IMR-90 (cell line): ENCODE measurements around the gene ZNF556. TPM values are rescaled to one million over a fixed set of nuclear protein-coding genes. Genes with fewer than 3 reads are reported as not detected.
A peak's percentile ranks its signal among the peaks of the same experiment; 100 is the strongest.

Source experiments
- ATAC-seq: fragments of 200-7000 bp; cut with Tn5 transposase; 2 replicates; pipeline ENCODE4 v1.9.1; 2020; ENCODE audit warnings: low read depth, mild to moderate bottlenecking, moderate library complexity
- BruUV-seq: library from RNA; stranded (reverse); fragments of 400-500 nt; replicated peaks from 2 replicates; lab custom pipeline; 2021; lab: Mats Ljungman, UMichigan
- CTCF ChIA-PET: fragments of 300-600 bp; formaldehyde crosslinking; extraction: SDS; loops from one replicate; lab custom pipeline; 2021; ENCODE audit warnings: antibody characterized with exemption; lab: Yijun Ruan, JAX
- POLR2A ChIA-PET: fragments of 300-600 bp; sonication (Branson Sonifier 250); formaldehyde crosslinking; loops from one replicate; lab custom pipeline; 2022; ENCODE audit warnings: antibody characterized with exemption; ENCODE audit not compliant: unreplicated experiment; lab: Charles Lee
- DNase-seq: peaks from one replicate; pipeline ENCODE4 v3.0.0; 2013
- H2AFZ ChIP-seq: replicated peaks from 2 replicates; pipeline ENCODE3; 2013; ENCODE audit warnings: low read length, mild to moderate bottlenecking; ENCODE audit not compliant: poor library complexity
- H2AK5ac ChIP-seq: 2 replicates; pipeline ENCODE4 v1.6.1; 2013; ENCODE audit warnings: low read depth, low read length, inconsistent platforms
- H2AK9ac ChIP-seq: replicated peaks from 2 replicates; pipeline ENCODE3; 2013; ENCODE audit warnings: mild to moderate bottlenecking, low read depth, low read length, moderate library complexity; ENCODE audit not compliant: poor library complexity
- H2BK120ac ChIP-seq: 2 replicates; pipeline ENCODE4 v1.6.1; 2013; ENCODE audit warnings: low read depth, low read length, inconsistent platforms
- H2BK15ac ChIP-seq: 3 replicates; pipeline ENCODE4 v1.6.1; 2013; ENCODE audit warnings: low read depth, low read length, inconsistent platforms
- H2BK20ac ChIP-seq: 2 replicates; pipeline ENCODE4 v1.6.1; 2013; ENCODE audit warnings: low read depth, mild to moderate bottlenecking, inconsistent platforms, low read length, moderate library complexity
- H2BK5ac ChIP-seq: 2 replicates; pipeline ENCODE4 v1.6.1; 2013; ENCODE audit warnings: mild to moderate bottlenecking, low read depth, low read length, inconsistent platforms; ENCODE audit not compliant: poor library complexity, severe bottlenecking
- H3K14ac ChIP-seq: replicated peaks from 2 replicates; pipeline ENCODE4 v1.6.1; 2013; ENCODE audit warnings: low read depth, low read length, inconsistent platforms
- H3K18ac ChIP-seq: 2 replicates; pipeline ENCODE4 v1.6.1; 2013; ENCODE audit warnings: low read depth, low read length, control low read depth
- H3K23ac ChIP-seq: 2 replicates; pipeline ENCODE4 v1.6.1; 2013; ENCODE audit warnings: low read depth, low read length, inconsistent platforms
- H3K27ac ChIP-seq: 2 replicates; pipeline ENCODE4 v1.5.1; 2013; ENCODE audit warnings: mild to moderate bottlenecking, control low read depth, low read length; ENCODE audit not compliant: insufficient read depth
- H3K27me3 ChIP-seq: 2 replicates; pipeline ENCODE4 v1.6.1; 2013; ENCODE audit warnings: low read length; ENCODE audit not compliant: control insufficient read depth, insufficient read depth
- H3K36me3 ChIP-seq: 2 replicates; pipeline ENCODE4 v1.6.1; 2013; ENCODE audit warnings: low read length, mixed read lengths; ENCODE audit not compliant: control insufficient read depth, insufficient read depth
- H3K4ac ChIP-seq: 2 replicates; pipeline ENCODE4 v1.6.1; 2013; ENCODE audit warnings: low read depth, low read length, inconsistent platforms
- H3K4me1 ChIP-seq: 2 replicates; pipeline ENCODE4 v1.6.1; 2013; ENCODE audit warnings: low read length, mixed read lengths; ENCODE audit not compliant: control insufficient read depth, insufficient read depth
- H3K4me2 ChIP-seq: 2 replicates; pipeline ENCODE4 v1.6.1; 2013; ENCODE audit warnings: low read depth, mild to moderate bottlenecking, control low read depth, low read length, moderate library complexity
- H3K4me3 ChIP-seq: 2 replicates; pipeline ENCODE4 v1.5.1; 2013; ENCODE audit warnings: low read depth, mild to moderate bottlenecking, control low read depth, low read length, moderate library complexity; ENCODE audit not compliant: insufficient read depth
- H3K56ac ChIP-seq: 2 replicates; pipeline ENCODE4 v1.6.1; 2013; ENCODE audit warnings: low read length, inconsistent platforms; ENCODE audit not compliant: insufficient read depth; ENCODE audit errors: extremely low read depth
- H3K79me1 ChIP-seq, 2 experiments: 2 replicates each; pipeline ENCODE4 v1.6.1; 2013; ENCODE audit warnings: low read length in 2 of 2, inconsistent platforms in 1 of 2, low read depth in 1 of 2
- H3K9ac ChIP-seq: 2 replicates; pipeline ENCODE4 v1.6.1; 2013; ENCODE audit warnings: low read depth, low read length, control low read depth
- H3K9me1 ChIP-seq: 2 replicates; pipeline ENCODE4 v1.6.1; 2013; ENCODE audit warnings: low read length, inconsistent platforms; ENCODE audit not compliant: insufficient read depth
- H3K9me3 ChIP-seq: 2 replicates; pipeline ENCODE4 v1.6.1; 2013; ENCODE audit warnings: low read length; ENCODE audit not compliant: control insufficient read depth, insufficient read depth
- H4K20me1 ChIP-seq: 2 replicates; pipeline ENCODE4 v1.6.1; 2013; ENCODE audit warnings: low read length, inconsistent platforms; ENCODE audit not compliant: insufficient read depth
- H4K5ac ChIP-seq: 2 replicates; pipeline ENCODE4 v1.6.1; 2013; ENCODE audit warnings: mild to moderate bottlenecking, low read depth, low read length, control low read depth
- H4K8ac ChIP-seq, 2 experiments: 2 replicates each; pipeline ENCODE4 v1.6.1; 2013; ENCODE audit warnings: low read depth in 2 of 2, low read length in 2 of 2, control low read depth in 1 of 2, inconsistent platforms in 1 of 2
- H4K91ac ChIP-seq: 2 replicates; pipeline ENCODE4 v1.6.1; 2013; ENCODE audit warnings: low read depth, low read length, inconsistent platforms; ENCODE audit not compliant: insufficient read depth
- BHLHE40 ChIP-seq: fragments of 150-350 bp; IDR thresholded peaks from 2 replicates; pipeline ENCODE4 v1.6.1; 2016; ENCODE audit warnings: mild to moderate bottlenecking, low read depth, low read length
- CEBPB ChIP-seq: IDR thresholded peaks from 2 replicates; pipeline ENCODE4 v1.6.1; 2012; ENCODE audit warnings: low read depth, low read length, improper control_type of control experiment
- CTCF ChIP-seq: conservative IDR thresholded peaks from 2 replicates; pipeline ENCODE4 v1.5.1; 2012; ENCODE audit warnings: mild to moderate bottlenecking, low read depth, low read length, improper control_type of control experiment
- MAFK ChIP-seq: IDR thresholded peaks from 2 replicates; pipeline ENCODE4 v1.6.1; 2012; ENCODE audit warnings: low read depth, low read length, improper control_type of control experiment
- NFE2L2 ChIP-seq: fragments of 150-350 bp; IDR thresholded peaks from 2 replicates; pipeline ENCODE4 v1.6.1; 2016; ENCODE audit warnings: low read depth, mild to moderate bottlenecking, low read length
- POLR2A ChIP-seq: IDR thresholded peaks from 2 replicates; pipeline ENCODE4 v1.6.1; 2012; ENCODE audit warnings: mild to moderate bottlenecking, low read depth, low read length
- RAD21 ChIP-seq: IDR thresholded peaks from 2 replicates; pipeline ENCODE4 v1.6.1; 2012; ENCODE audit warnings: low read length, improper control_type of control experiment
- RCOR1 ChIP-seq: IDR thresholded peaks from 2 replicates; pipeline ENCODE4 v1.6.1; 2012; ENCODE audit warnings: mild to moderate bottlenecking, low read length, improper control_type of control experiment; ENCODE audit not compliant: insufficient replicate concordance
- RFX5 ChIP-seq: IDR thresholded peaks from 2 replicates; pipeline ENCODE4 v1.8.0; 2012; ENCODE audit warnings: low read depth, mild to moderate bottlenecking, low read length, moderate library complexity
- SMC3 ChIP-seq: fragments of 150-350 bp; IDR thresholded peaks from 2 replicates; pipeline ENCODE4 v1.6.1; 2016; ENCODE audit warnings: low read depth, mild to moderate bottlenecking, antibody characterized with exemption, low read length, moderate library complexity
- WGBS, 2 experiments: methylation state at CpG; one replicate each; pipeline versions ENCODE4 v1.1.5 to v1.1.7; 2013; ENCODE audit warnings: missing lambda C conversion rate in 2 of 2; ENCODE audit not compliant: insufficient read length in 1 of 2; ENCODE audit errors: extremely low coverage in 2 of 2; 5-methylcytosine and 5-hydroxymethylcytosine counted together
- dilution Hi-C: fragments of 300-500 bp; cut with HindIII; formaldehyde crosslinking; loops from one replicate; pipeline ENCODE4 v1.14.3; 2018; ENCODE audit warnings: low sequenced_read_pairs; ENCODE audit not compliant: unreplicated experiment
- in situ Hi-C: fragments of 300-500 bp; cut with MboI; formaldehyde crosslinking; loops from 3 replicates; pipeline ENCODE4 v1.14.3; 2019; ENCODE audit warnings: low sequenced_read_pairs, inconsistent platforms, mixed read lengths
- intact Hi-C: fragments of 100-400 bp; cut with micrococcal nuclease; formaldehyde crosslinking; loops from 2 replicates; pipeline ENCODE4 v1.10.0; 2022
- polyA plus RNA-seq, 3 experiments: library from polyadenylated mRNA; depleted of rRNA; stranded (reverse); fragments of >200 nt; gene quantifications; 2 replicates each; pipeline ENCODE4 v1.2.3, GENCODE V29; 2012; ENCODE audit warnings: low replicate concordance in 1 of 3
- total RNA-seq: library from RNA; depleted of rRNA; stranded (reverse); fragments of >200 nt; gene quantifications from 2 replicates; pipeline ENCODE4 v1.2.3, GENCODE V29; 2012
- TF ChIP-seq, protein P1 (sequence below): fragments of 150-350 bp; IDR thresholded peaks from 2 replicates; pipeline ENCODE4 v1.6.1; 2017; ENCODE audit warnings: mild to moderate bottlenecking, antibody characterized with exemption, low read length, low read depth

Gene ZNF556
- total and polyA plus RNA-seq, 2 of the 4 experiments (the other 2 are of a cell fraction), result not detected

DNA sequence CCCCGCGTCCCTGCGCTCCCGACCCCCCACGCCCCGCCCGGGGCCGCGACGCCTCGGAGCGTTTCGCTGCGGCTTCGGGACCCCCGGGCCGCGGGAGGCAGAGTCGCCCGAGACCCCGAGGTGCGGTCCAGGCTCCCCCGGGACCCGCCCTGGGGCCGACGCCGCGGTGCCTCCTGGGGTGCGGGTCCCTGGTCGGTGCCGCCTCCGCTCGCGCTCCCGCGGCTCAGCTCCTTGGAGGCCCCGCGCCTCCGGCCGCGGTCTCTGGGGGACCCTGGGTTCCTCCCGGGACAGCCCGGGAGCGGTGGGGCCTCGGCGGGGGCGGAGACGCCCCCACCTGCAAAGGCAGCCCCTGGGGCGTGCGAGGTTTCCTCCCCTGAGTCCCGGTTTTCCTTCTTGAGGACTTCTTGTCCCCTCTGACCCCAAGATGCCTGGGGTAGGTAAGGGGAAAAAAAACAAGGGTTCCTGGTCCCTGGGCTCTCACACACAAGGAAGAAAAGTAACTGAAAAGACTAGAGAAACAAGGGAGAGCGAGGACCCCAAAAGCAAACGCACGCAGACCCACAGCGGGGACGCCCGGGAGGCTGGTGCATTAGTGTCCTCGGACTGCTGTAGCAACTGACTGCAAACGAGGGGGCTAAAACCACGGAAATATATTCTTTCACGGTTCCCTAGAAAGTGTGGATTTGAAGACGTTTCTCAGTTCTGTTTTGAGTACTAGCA is 25.1 kb upstream of the ZNF556 start:
- 0% methylated on average over 2 of the region's 62 CpGs; no CpG with 5 or more reads in 1 of the 2 experiments for WGBS, 2 experiments
- dilution Hi-C loops (no loop called here), intact Hi-C loops (no loop called here), in situ Hi-C loops (no loop called here)
- ChIA-PET CTCF (interaction anchor here (0.8 to 1.2 kb wide), 2 partner anchors 46 to 118 kb away, joined by 3 to 4 read pairs; no protein-coding TSS in a partner anchor), POLR2A (no interaction called here)
- Histone ChIP-seq H4K91ac (no peak overlapping the region), H2BK20ac (no peak overlapping the region), H4K5ac (no peak overlapping the region), H3K9ac (peak overlapping the region; percentile 67), H3K9me3 (peaks cover 20% of the 10 kb centered on the region), H3K4ac (no peak overlapping the region), H3K4me2 (peak overlapping the region; percentile 100), H2AK9ac (peak overlapping the region; percentile 73), H3K4me1 (peaks cover 3% of the 10 kb centered on the region), H2BK120ac (no peak overlapping the region), H3K79me1 (peaks cover 26 to 44% of the 10 kb centered on the region in 2 experiments), H3K27me3 (no peaks in the 10 kb centered on the region), H3K23ac (peak overlapping the region; percentile 45; the same call in 1 of the 2 replicates), H3K4me3 (peak overlapping the region; percentile 98), H4K8ac (0 out of 4 replicates have a peak overlapping the region, but pooled peaks of 1 of the 2 experiments have one; percentile 3), H4K20me1 (no peaks in the 10 kb centered on the region), H3K18ac (no peak overlapping the region), H3K9me1 (no peaks in the 10 kb centered on the region), H3K56ac (peak overlapping the region; percentile 20; the same call in 1 of the 2 replicates), H2AFZ (peak overlapping the region; percentile 100), H2BK15ac (no peak overlapping the region), H2AK5ac (0 out of 2 replicates have a peak overlapping the region, but pooled peaks have one; percentile 33), H3K27ac (peak overlapping the region; percentile 37), H2BK5ac (no peak overlapping the region), H3K14ac (no peak overlapping the region), H3K36me3 (peaks cover 11% of the 10 kb centered on the region)
- no TSS peak for BruUV-seq
- TF ChIP-seq CEBPB (no peak), RCOR1 (no peak), RFX5 (no peak), CTCF (no peak), SMC3 (no peak), BHLHE40 (no peak), NFE2L2 (no peak), RAD21 (no peak), POLR2A (no peak), MAFK (no peak)
- TF ChIP-seq, protein P1, sequence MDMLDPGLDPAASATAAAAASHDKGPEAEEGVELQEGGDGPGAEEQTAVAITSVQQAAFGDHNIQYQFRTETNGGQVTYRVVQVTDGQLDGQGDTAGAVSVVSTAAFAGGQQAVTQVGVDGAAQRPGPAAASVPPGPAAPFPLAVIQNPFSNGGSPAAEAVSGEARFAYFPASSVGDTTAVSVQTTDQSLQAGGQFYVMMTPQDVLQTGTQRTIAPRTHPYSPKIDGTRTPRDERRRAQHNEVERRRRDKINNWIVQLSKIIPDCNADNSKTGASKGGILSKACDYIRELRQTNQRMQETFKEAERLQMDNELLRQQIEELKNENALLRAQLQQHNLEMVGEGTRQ, result no peak
- ATAC-seq (peak; percentile 6), DNase-seq (no peak)
